GM19438 (cell line): ENCODE data around the gene UTP18.
"Not testable (repeated sequence)": the region's sequence is repeated elsewhere in the genome, so short reads cannot be mapped to it uniquely, and the experiment has no call there.

Source experiments
- ATAC-seq: cut with Tn5 transposase; IDR thresholded peaks from one replicate; pipeline ENCODE4 v1.9.1; 2021; ENCODE audit warnings: low read depth; ENCODE audit not compliant: unreplicated experiment

Gene UTP18

GRCh38 chr17:51325471-51325870, 65.1 kb downstream of the UTP18 start:
- no peak for ATAC-seq

DNA sequence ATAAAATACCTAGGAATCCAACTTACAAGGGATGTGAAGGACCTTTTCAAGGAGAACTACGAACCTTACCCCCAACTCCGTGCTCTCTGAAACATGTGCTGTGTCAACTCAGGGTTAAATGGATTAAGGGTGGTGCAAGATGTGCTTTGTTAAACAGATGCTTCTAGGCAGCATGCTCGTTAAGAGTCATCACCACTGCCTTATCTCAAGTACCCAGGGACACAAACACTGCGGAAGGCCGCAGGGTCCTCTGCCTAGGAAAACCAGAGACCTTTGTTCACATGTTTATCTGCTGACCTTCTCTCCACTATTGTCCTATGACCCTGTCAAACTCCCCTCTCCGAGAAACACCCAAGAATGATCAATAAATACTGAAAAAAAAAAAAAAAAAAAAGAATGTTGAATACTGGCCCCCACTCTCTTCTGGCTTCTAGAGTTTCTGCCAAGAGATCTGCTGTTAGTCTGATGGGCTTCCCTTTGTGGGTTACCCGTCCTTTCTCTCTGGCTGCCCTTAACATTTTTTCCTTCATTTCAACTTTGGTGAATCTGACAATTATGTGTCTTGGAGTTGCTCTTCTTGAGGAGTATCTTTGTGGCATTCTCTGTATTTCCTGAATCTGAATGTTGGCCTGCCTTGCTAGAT, 70.6 kb downstream of the UTP18 start:
- ATAC-seq = not testable (repeated sequence)

- no peak for ATAC-seq
These were observed 74.8 kb downstream of the UTP18 start for GRCh38 chr17:51335006-51335590.

DNA sequence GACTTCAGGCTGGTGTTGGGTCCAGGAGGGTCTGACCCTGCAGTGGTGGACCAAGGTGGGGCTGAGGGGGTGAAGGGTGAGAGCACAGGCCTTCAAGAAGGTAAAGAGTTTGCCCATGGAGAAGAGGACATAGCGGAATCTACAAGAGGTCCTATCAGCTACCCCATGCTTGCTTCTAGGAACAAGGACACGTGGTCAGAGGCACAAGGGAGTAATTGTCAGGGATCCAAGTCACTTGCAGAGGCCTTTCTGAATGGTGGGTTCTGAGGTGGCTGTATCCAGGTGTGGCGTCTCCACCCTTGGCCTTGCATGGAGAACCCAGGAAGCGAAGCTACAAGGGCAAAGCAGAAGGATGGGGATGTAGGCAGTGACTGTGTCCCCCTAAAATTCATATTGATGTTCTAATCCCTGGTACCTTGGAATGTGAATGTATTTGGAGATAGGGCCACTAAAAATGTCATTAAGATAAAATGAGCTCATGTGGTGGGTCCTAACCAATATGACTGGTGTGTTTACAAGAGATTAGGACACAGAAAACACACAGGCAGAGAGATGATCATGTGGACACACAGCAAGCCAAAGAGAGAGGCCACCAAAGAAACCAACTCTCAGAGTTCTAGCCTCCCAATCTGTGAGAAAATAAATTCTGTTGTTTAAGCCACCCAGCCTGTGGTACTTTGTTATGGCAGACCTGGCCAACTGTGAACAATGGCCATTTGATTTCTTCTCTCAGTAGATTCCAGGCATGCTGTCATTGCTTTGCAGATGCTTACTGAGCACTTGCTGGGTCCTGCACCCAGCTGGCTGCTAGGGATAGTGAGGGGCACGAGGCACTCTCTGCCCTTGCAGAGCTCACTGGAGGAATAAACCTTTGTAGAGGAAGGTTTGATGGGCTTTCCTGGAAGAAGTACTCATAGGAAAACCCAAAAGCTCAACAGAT, 75.8 kb downstream of the UTP18 start:
- no peak for ATAC-seq

DNA sequence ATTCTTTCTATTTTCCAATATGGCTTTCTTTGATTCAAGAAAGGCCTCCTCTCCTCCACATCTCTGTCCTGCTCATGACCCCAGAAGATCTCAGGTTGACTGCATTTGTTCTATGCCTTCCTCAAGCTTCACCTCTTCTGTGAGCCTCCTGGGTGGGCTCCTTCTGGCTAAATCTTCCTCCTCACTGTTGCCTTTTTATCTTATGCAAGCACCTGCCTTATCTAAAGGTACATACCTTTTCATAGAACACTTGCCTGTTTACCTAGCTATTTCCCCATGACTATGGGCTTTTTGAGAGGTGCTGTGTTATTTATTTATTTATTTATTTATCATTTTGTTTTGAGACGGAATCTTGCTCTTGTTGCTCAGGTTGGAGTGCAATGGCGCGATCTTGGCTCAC, 81.1 kb downstream of the UTP18 start:
- ATAC-seq = no peak

DNA sequence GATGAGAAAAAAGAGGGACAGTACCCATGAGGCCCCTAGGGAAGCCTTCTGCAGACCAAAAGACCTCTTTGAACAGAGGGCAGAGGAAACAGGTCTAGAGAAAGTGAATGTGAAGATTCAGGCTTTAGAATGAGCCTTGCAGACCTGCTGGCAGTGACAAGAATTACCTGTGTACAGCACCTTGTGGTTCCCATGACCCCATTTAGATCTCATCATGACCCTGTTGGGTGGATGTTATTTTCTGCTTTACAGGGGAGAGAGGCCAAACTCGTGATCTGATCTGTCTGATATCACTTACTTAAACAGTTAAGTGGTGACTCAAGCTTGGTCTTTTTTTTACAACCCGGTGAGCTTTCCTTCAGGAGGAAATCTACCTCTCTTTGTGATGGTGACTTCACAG, 81.9 kb downstream of the UTP18 start:
- ATAC-seq = no peak

DNA sequence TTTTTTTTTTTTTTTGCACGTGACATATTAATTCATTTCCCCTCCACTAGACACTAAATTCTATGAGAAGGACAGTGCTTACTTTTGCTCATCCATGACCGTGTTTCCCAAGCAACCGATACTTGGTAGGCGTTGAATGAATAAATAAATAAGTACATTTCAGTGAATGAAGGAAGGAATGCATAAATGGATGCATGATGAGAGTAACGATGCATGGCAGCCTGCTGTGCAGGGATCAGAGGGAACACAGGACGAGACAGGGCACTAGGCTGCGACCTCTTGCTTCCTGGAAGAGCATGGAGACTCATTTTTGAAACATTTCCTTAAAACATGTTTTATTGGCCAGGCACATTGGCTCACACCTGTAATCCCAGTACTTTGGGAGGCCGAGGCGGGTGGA, 84.2 kb downstream of the UTP18 start:
- ATAC-seq = no peak

DNA sequence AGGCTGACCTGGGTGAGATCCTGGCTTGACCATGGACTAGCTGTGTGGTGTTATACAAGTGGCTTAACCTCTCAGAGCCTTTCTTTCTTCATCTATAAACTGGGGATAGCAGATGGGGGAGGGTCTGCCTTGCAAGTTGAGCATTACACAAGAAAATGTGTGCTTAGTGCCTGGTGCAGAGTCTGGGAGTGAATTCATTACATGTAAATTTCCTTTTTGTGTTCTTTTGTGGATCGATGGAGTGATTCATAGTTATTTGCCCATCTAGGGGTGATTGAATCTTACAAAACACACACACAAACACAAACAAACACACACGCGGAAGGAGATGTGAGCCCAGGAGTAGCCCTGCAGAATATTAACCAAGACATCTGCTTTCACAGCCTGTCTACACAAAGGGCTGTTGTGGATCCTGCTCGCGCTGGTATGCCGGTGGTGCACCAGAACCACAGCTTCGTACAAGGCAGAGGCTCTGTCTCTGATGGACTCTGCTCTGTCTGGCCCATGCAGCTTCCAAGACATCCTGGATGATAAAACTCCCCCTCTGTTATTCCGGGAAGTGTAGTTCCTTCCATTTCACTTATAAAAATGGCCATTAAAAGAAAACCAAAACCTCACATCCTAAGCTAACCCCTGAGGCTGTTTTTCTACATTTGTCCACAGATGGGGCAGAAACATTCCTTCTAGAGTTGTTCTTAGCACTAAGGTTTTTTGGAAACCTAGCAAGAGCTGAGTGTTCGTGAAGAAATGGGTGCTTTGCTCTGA, 86.1 kb downstream of the UTP18 start:
- ATAC-seq = no peak
